B cell (primary cell): ENCODE data around the gene AGPAT3.

Experiments used
- CTCF ChIP-seq: fragments of 200-600 bp; IDR thresholded peaks from one replicate; pipeline ENCODE4 v1.8.0; 2022; ENCODE audit warnings: antibody characterized with exemption, mild to moderate bottlenecking
- EZH2 ChIP-seq: IDR thresholded peaks from 2 replicates; pipeline ENCODE4 v1.6.1; 2012; ENCODE audit warnings: borderline replicate concordance, low read depth, mild to moderate bottlenecking, moderate library complexity, low read length; ENCODE audit not compliant: insufficient read depth, poor library complexity, severe bottlenecking

- TF ChIP-seq CTCF (no peak), EZH2 (no peak)
Observed at GRCh38 chr21:43893536-43894205, 28.6 kb downstream of the AGPAT3 start.
